IPS DF 6.9 (cell line): Measurements from ENCODE around the gene RGMA.

ENCODE experiments used
- DNase-seq: peaks from one replicate; pipeline ENCODE4 v3.0.0-alpha.2; 2013; ENCODE audit warnings: low read depth, low spot score
- H3K27ac ChIP-seq: one replicate; pipeline ENCODE4 v1.5.1; 2013; ENCODE audit warnings: low read length, control low read depth
- H3K27me3 ChIP-seq: 2 replicates; pipeline ENCODE4 v1.6.1; 2013; ENCODE audit warnings: mild to moderate bottlenecking, low read length; ENCODE audit not compliant: control insufficient read depth, insufficient read depth
- H3K36me3 ChIP-seq: 2 replicates; pipeline ENCODE4 v1.6.1; 2013; ENCODE audit warnings: low read length; ENCODE audit not compliant: control insufficient read depth, insufficient read depth
- H3K4me1 ChIP-seq: 2 replicates; pipeline ENCODE4 v1.6.1; 2013; ENCODE audit warnings: low read length; ENCODE audit not compliant: control insufficient read depth, insufficient read depth
- H3K4me3 ChIP-seq: 2 replicates; pipeline ENCODE4 v1.5.1; 2013; ENCODE audit warnings: mild to moderate bottlenecking, low read length
- H3K9me3 ChIP-seq: 2 replicates; pipeline ENCODE4 v1.6.1; 2013; ENCODE audit warnings: low read length, inconsistent platforms; ENCODE audit not compliant: control insufficient read depth, insufficient read depth
- WGBS: extraction: QIAGEN DNeasy Blood & Tissue Kit; methylation state at CpG from one replicate; pipeline ENCODE4 v1.1.7; 2013; ENCODE audit warnings: mixed read lengths, missing lambda C conversion rate; ENCODE audit not compliant: insufficient read length, insufficient coverage; 5-methylcytosine and 5-hydroxymethylcytosine counted together

Gene RGMA

GRCh38 chr15:93058904-93059427 lies 30.0 kb downstream of the RGMA start:
- no CpG with 5 or more reads among the region's 18 CpGs for WGBS
- peaks cover 10% of the 10 kb centered on the region for H3K36me3 ChIP-seq

DNA sequence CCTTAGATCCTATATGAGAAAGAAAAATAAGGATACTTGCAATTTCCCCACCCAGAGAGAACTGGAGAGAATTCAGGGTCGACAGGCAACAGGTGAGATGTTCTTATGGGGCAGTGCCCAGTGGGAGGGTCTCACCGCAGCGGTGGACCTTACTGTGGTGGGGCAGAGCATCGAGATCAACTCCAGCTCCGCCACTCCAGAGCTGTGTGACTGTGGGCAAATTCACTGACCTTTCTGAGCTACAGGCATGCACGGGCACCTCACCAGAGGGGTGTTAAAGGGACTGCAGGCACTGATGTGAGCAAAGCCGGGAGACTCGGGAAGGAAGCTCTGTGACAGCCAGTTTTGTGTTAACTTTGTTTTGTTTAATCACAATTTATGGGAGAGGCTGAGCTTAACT lies 30.9 kb downstream of the RGMA start:
- Histone ChIP-seq H3K4me3 (no peak overlapping the region), H3K4me1 (peaks cover 9% of the 10 kb centered on the region), H3K9me3 (no peaks in the 10 kb centered on the region), H3K27ac (no peak overlapping the region), H3K36me3 (peaks cover 7% of the 10 kb centered on the region), H3K27me3 (no peaks in the 10 kb centered on the region)
- no peak for DNase-seq
- WGBS = no CpG with 5 or more reads among the region's 8 CpGs

More at GRCh38 chr15:93058904-93059427, 30.0 kb downstream of the RGMA start:
- no peaks in the 10 kb centered on the region for H3K27me3 ChIP-seq
- no peak for DNase-seq
- H3K27ac ChIP-seq = no peak overlapping the region
- no peaks in the 10 kb centered on the region for H3K9me3 ChIP-seq
- no peak overlapping the region for H3K4me3 ChIP-seq
- peaks cover 13% of the 10 kb centered on the region for H3K4me1 ChIP-seq

DNA sequence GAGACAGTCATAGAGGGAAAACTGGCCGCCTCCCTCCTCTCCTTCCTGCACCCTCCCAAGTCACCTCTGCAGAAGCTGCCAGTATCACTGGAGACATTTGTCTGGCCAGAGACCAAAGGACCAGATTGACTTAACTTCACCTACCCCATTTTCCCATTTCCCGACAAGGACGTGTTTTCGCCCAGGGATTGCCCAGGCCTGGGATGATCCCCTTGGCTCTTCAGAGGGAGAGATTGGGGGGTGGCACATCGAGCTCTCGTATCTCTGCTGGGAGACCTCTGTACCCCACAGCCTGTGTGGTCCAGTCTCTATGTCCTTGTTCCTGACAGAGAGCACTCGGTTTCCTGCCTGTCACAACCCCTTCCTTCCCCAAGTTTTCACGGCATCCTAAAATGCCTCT lies 31.4 kb downstream of the RGMA start:
- no peaks in the 10 kb centered on the region for H3K27me3 ChIP-seq
- no peak overlapping the region for H3K27ac ChIP-seq
- H3K4me3 ChIP-seq = no peak overlapping the region
- peaks cover 9% of the 10 kb centered on the region for H3K36me3 ChIP-seq
- peaks cover 6% of the 10 kb centered on the region for H3K4me1 ChIP-seq
- WGBS = no CpG with 5 or more reads among the region's 8 CpGs
- no peak for DNase-seq
- no peaks in the 10 kb centered on the region for H3K9me3 ChIP-seq

DNA sequence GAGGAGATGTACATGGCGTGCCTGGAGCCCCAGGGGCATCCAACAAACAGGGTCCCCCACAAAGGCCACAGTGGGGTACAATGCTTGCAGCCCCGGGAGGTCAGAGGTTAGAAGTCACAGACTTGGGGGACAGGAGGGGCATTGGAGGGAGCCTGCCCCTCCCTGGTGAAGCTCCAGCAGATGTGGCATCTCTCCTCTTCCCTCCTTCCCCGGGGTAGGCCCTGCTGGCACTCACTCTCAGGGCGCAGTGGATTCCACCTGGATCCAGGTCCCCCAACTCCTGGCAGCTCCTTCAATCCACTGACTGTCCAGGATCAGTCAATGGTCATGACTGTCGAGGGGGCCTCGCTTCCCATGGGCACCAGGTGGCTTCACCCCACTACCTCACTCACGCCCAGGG lies 32.2 kb downstream of the RGMA start:
- no CpG with 5 or more reads among the region's 7 CpGs for WGBS
- Histone ChIP-seq H3K4me3 (no peak overlapping the region), H3K9me3 (no peaks in the 10 kb centered on the region), H3K36me3 (peaks cover 15% of the 10 kb centered on the region), H3K4me1 (peaks cover 6% of the 10 kb centered on the region), H3K27me3 (no peaks in the 10 kb centered on the region), H3K27ac (no peak overlapping the region)
- DNase-seq = no peak

GRCh38 chr15:93055211-93055610 lies 33.8 kb downstream of the RGMA start:
- Histone ChIP-seq H3K36me3 (peaks cover 28% of the 10 kb centered on the region), H3K9me3 (no peaks in the 10 kb centered on the region), H3K27me3 (no peaks in the 10 kb centered on the region), H3K4me1 (peaks cover 3% of the 10 kb centered on the region), H3K4me3 (no peak overlapping the region), H3K27ac (no peak overlapping the region)
- DNase-seq = no peak
- WGBS = no CpG with 5 or more reads among the region's 11 CpGs

GRCh38 chr15:93052090-93052879 lies 36.7 kb downstream of the RGMA start:
- H3K9me3 ChIP-seq = no peaks in the 10 kb centered on the region
- peaks cover 1% of the 10 kb centered on the region for H3K4me1 ChIP-seq
- no peak overlapping the region for H3K4me3 ChIP-seq
- no peaks in the 10 kb centered on the region for H3K27me3 ChIP-seq
- H3K36me3 ChIP-seq = peaks cover 46% of the 10 kb centered on the region
- no peak overlapping the region for H3K27ac ChIP-seq
- WGBS = no CpG with 5 or more reads among the region's 39 CpGs
- DNase-seq = no peak

- DNase-seq = no peak
- Histone ChIP-seq H3K9me3 (no peaks in the 10 kb centered on the region), H3K27ac (no peak overlapping the region), H3K27me3 (no peaks in the 10 kb centered on the region), H3K36me3 (peaks cover 46% of the 10 kb centered on the region), H3K4me3 (no peak overlapping the region), H3K4me1 (peaks cover 1% of the 10 kb centered on the region; the same call in 1 of the 2 replicates)
- no CpG with 5 or more reads among the region's 32 CpGs for WGBS
Observed at GRCh38 chr15:93051236-93052089, 37.5 kb downstream of the RGMA start.

GRCh38 chr15:93050648-93051047 lies 38.4 kb downstream of the RGMA start:
- WGBS = no CpG with 5 or more reads among the region's 13 CpGs
- Histone ChIP-seq H3K27ac (no peak overlapping the region), H3K27me3 (no peaks in the 10 kb centered on the region), H3K9me3 (no peaks in the 10 kb centered on the region), H3K4me1 (no peaks in the 10 kb centered on the region), H3K4me3 (no peak overlapping the region), H3K36me3 (peaks cover 46% of the 10 kb centered on the region)
- no peak for DNase-seq

DNA sequence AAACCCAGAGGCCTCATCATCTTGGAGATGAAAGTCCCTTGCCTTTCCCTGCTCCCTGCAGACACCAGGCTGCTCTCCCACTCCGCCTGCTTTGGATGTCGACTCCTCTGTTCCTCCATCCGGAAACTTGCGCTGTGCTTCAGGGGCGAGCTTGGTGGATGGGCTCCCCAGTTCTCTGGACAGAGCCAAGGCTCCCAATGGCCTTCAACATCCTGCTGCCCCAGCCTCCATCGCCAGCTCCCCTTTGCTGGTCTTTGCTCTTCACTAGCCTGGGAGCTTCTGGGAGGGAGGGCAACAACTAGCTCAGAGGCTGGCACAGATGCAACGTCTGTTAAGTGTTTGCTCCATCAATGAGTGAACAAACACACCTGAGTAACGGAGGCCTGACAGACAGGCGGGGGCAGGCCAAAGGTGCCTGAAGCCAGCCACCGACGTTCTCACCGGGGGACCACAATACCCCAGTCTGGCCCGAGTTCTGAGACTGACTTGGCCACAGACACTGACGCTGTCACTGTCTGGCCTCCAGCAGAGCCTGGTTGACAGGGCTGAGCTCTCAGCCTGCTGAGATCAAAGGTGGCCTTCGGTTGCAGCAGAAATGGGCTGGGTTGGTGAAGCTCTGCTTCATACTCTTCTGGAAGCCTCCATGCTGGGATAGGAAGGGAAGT lies 39.0 kb downstream of the RGMA start:
- H3K4me3 ChIP-seq = no peak overlapping the region
- no peak overlapping the region for H3K27ac ChIP-seq
- no peaks in the 10 kb centered on the region for H3K27me3 ChIP-seq
- no CpG with 5 or more reads among the region's 15 CpGs for WGBS
- no peaks in the 10 kb centered on the region for H3K4me1 ChIP-seq
- H3K36me3 ChIP-seq = peaks cover 51% of the 10 kb centered on the region
- no peaks in the 10 kb centered on the region for H3K9me3 ChIP-seq
- DNase-seq = no peak

GRCh38 chr15:93049233-93049632 lies 39.8 kb downstream of the RGMA start:
- Histone ChIP-seq H3K27me3 (no peaks in the 10 kb centered on the region), H3K9me3 (no peaks in the 10 kb centered on the region), H3K27ac (no peak overlapping the region), H3K4me1 (no peaks in the 10 kb centered on the region), H3K4me3 (no peak overlapping the region), H3K36me3 (peaks cover 53% of the 10 kb centered on the region)
- WGBS = no CpG with 5 or more reads among the region's 8 CpGs
- DNase-seq = no peak
